Thoracic aorta (tissue), 2 donors: ENCODE data around the gene CLOCK. TPM values are rescaled to one million over a fixed set of nuclear protein-coding genes. Genes with fewer than 3 reads are reported as not detected.

Experiments used
- ATAC-seq: fragments of 150-250 bp; one replicate; pipeline ENCODE4 v1.8.0; 2017; ENCODE audit warnings: low read depth; ENCODE audit not compliant: insufficient number of reproducible peaks, low FRiP score
- DNase-seq: peaks from one replicate; pipeline ENCODE4 v3.0.0-alpha.2; 2020; ENCODE audit warnings: low spot score
- H3K27ac ChIP-seq, 2 donors: fragments of 200-600 bp; sonication (generic); 1 replicate in 1 of 2; 2 replicates in 1 of 2; pipeline ENCODE4 v1.5.1; 2016; ENCODE audit warnings: mild to moderate bottlenecking in 2 of 2, moderate library complexity in 2 of 2
- H3K27me3 ChIP-seq: fragments of 200-600 bp; sonication (generic); replicated peaks from 2 replicates; pipeline ENCODE4 v1.6.0; 2016; ENCODE audit warnings: mild to moderate bottlenecking; ENCODE audit not compliant: insufficient read depth
- H3K36me3 ChIP-seq: fragments of 200-600 bp; sonication (generic); one replicate; pipeline ENCODE4 v1.5.1; 2016
- H3K4me1 ChIP-seq, 2 donors: fragments of 200-600 bp; sonication (generic); 1 replicate in 1 of 2; 2 replicates in 1 of 2; pipeline versions ENCODE4 v1.5.1 to v1.6.0; 2016; ENCODE audit warnings: low read depth in 2 of 2, mild to moderate bottlenecking in 1 of 2; ENCODE audit not compliant: control insufficient read depth in 1 of 2
- H3K4me3 ChIP-seq: fragments of 200-600 bp; sonication (generic); 2 replicates; pipeline ENCODE4 v1.5.1; 2016; ENCODE audit warnings: mild to moderate bottlenecking
- H3K9me3 ChIP-seq: fragments of 200-600 bp; sonication (generic); 2 replicates; pipeline ENCODE4 v1.5.1; 2016
- CTCF ChIP-seq: fragments of 200-600 bp; sonication (generic); IDR thresholded peaks from one replicate; pipeline ENCODE4 v1.5.1; 2019; ENCODE audit warnings: antibody characterized with exemption
- total RNA-seq, 2 donors: library from RNA; depleted of rRNA; stranded (reverse); fragments of >200 nt; gene quantifications; one replicate each; pipeline versions ENCODE4 v1.1.0 to v1.2.3, GENCODE V29; 2016

CLOCK gene
- total RNA-seq, 2 donors from 2014 or later = 22.9 to 35.3 TPM

DNA sequence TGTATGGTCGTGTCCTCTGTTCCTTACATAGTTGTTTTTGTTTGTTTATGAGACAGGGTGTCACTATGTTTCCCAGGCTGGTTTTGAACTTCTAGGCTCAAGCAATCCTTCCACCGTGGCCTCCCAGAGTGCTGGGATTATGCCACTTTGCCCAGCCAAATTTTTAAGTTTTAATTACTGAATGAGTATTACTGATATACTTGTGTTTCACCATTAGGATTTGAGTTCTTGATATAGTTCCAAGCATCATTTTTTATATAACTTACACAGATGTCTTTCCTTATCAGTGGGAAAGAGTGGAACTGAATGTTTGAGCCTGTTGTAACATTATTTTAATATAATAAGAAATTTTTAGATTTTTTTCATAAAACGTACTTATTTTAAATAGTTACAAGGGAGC is 130.5 kb downstream of the CLOCK start:
- peaks cover 28% of the 10 kb centered on the region for H3K36me3 ChIP-seq

GRCh38 chr4:55411621-55412020 is 135.1 kb downstream of the CLOCK start:
- Histone ChIP-seq H3K9me3 (no peaks in the 10 kb centered on the region), H3K36me3 (peaks cover 5% of the 10 kb centered on the region), H3K4me3 (no peak overlapping the region), H3K27me3 (no peaks in the 10 kb centered on the region), H3K27ac (no peak overlapping the region), H3K4me1 (peaks cover 26 to 42% of the 10 kb centered on the region in 2 donors)
- no peak for ATAC-seq
- no peak for TF ChIP-seq CTCF
- DNase-seq = no peak

More for the DNA sequence above, 130.5 kb downstream of the CLOCK start:
- no peaks in the 10 kb centered on the region for H3K9me3 ChIP-seq
- H3K27me3 ChIP-seq = no peaks in the 10 kb centered on the region
- DNase-seq (no peak), ATAC-seq (no peak)
- H3K4me3 ChIP-seq = no peak overlapping the region
- no peak overlapping the region for H3K27ac ChIP-seq
- TF ChIP-seq CTCF = no peak
- H3K4me1 ChIP-seq = peaks cover 0 to 7% of the 10 kb centered on the region in 2 donors

GRCh38 chr4:55410431-55410830 is 136.3 kb downstream of the CLOCK start:
- no peak for TF ChIP-seq CTCF
- Histone ChIP-seq H3K27me3 (no peaks in the 10 kb centered on the region), H3K27ac (peak overlapping the region; percentile 13 to 60), H3K4me3 (no peak overlapping the region), H3K4me1 (peaks cover 26 to 43% of the 10 kb centered on the region in 2 donors), H3K36me3 (peaks cover 5% of the 10 kb centered on the region), H3K9me3 (no peaks in the 10 kb centered on the region)
- ATAC-seq = no peak
- no peak for DNase-seq

- DNase-seq (peak; percentile 9), ATAC-seq (peak; percentile 63)
- Histone ChIP-seq H3K4me3 (peak overlapping the region; percentile 18), H3K9me3 (no peaks in the 10 kb centered on the region), H3K36me3 (peaks cover 5% of the 10 kb centered on the region), H3K27me3 (no peaks in the 10 kb centered on the region), H3K27ac (peak overlapping the region; percentile 13 to 60), H3K4me1 (peaks cover 26 to 43% of the 10 kb centered on the region in 2 donors)
- TF ChIP-seq CTCF = no peak
Measured at GRCh38 chr4:55409468-55410171, 137.1 kb downstream of the CLOCK start.

- no peak for DNase-seq
- no peak for ATAC-seq
- no peak for TF ChIP-seq CTCF
- peak overlapping the region; percentile 3 for H3K4me3 ChIP-seq
- peaks cover 26 to 53% of the 10 kb centered on the region in 2 donors for H3K4me1 ChIP-seq
- H3K36me3 ChIP-seq = peaks cover 5% of the 10 kb centered on the region
- no peak overlapping the region for H3K27ac ChIP-seq
- H3K9me3 ChIP-seq = no peaks in the 10 kb centered on the region
- H3K27me3 ChIP-seq = no peaks in the 10 kb centered on the region
Measured at GRCh38 chr4:55407764-55408163, 138.9 kb downstream of the CLOCK start.
